ENCODE data around the gene ARHGAP32.

The ARHGAP32 gene

GRCh38 chr11:128917144-128917724 is 274.9 kb downstream of the ARHGAP32 start:
- in situ Hi-C loops (cut with HindIII; ENCODE audit: low sequenced_read_pairs), result no loop called here

- in situ Hi-C loops (cut with HindIII; ENCODE audit: low sequenced_read_pairs), result no loop called here
Measured at GRCh38 chr11:128916681-128917080, 275.4 kb downstream of the ARHGAP32 start.

DNA sequence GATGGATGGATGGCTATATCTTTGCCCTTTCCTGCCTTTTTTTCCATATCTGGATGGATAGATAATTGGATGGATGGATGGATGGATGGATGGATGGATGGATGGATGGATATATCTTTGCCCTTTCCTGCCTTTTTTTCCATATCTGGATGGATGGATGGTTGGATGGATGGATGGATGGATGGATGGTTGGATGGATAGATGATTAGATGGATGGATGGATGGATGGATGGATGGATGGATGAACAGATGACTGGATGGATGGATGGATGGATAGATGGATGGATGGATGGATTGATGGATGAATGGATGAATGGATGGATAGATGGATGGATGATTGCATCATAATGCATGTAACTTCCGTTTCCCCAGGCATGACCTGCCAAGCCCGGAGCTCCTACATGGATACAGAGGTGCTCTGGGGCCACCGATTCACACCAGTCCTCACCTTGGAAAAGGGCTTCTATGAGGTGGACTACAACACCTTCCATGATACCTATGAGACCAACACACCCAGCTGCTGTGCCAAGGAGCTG is 276.0 kb downstream of the ARHGAP32 start:
- in situ Hi-C loops (cut with HindIII; ENCODE audit: low sequenced_read_pairs), result no loop called here

- in situ Hi-C loops (cut with HindIII; ENCODE audit: low sequenced_read_pairs), result no loop called here
Measured at GRCh38 chr11:128915149-128915521, 277.0 kb downstream of the ARHGAP32 start.

Data from DLD1 (cell line).